Measurements from ENCODE around the gene BTBD6. TPM values are rescaled to one million over a fixed set of nuclear protein-coding genes. Genes with fewer than 3 reads are reported as not detected.

The BTBD6 gene
- polyA plus RNA-seq, 6 donors from 2014 or later = 2.9 to 9.4 (median 6.1) TPM

GRCh38 chr14:105205673-105206208, 42.6 kb upstream of the BTBD6 start:
- peaks cover 0 to 6% (median 2%) of the 10 kb centered on the region in 3 donors for H3K27me3 Mint-ChIP-seq
- no peak overlapping the region for H3K4me3 Mint-ChIP-seq
- no peaks in the 10 kb centered on the region for H3K9me3 Mint-ChIP-seq
- ATAC-seq (ENCODE audit: low read depth in 2 of 2) = no peak
- H3K4me1 Mint-ChIP-seq = peaks cover 7 to 26% (median 17%) of the 10 kb centered on the region in 3 donors
- no peak for DNase-seq
- no peak overlapping the region for H3K27ac Mint-ChIP-seq
- no peaks in the 10 kb centered on the region for H3K36me3 Mint-ChIP-seq

GRCh38 chr14:105206873-105207272, 41.5 kb upstream of the BTBD6 start:
- Mint-ChIP-seq H3K4me1 (peaks cover 3 to 22% (median 13%) of the 10 kb centered on the region in 3 donors), H3K27ac (no peak overlapping the region), H3K9me3 (no peaks in the 10 kb centered on the region), H3K36me3 (no peaks in the 10 kb centered on the region), H3K4me3 (no peak overlapping the region), H3K27me3 (peaks cover 0 to under 1% (median 0%) of the 10 kb centered on the region in 3 donors)
- ATAC-seq (ENCODE audit: low read depth in 2 of 2) (no peak), DNase-seq (no peak)

- H3K4me3 Mint-ChIP-seq = no peak overlapping the region
- ATAC-seq (ENCODE audit: low read depth in 2 of 2) (no peak), DNase-seq (no peak)
- H3K4me1 Mint-ChIP-seq = peaks cover 0 to 16% (median 8%) of the 10 kb centered on the region in 3 donors
- H3K9me3 Mint-ChIP-seq = no peaks in the 10 kb centered on the region
- no peaks in the 10 kb centered on the region for H3K36me3 Mint-ChIP-seq
- H3K27ac Mint-ChIP-seq = no peak overlapping the region
- no peaks in the 10 kb centered on the region for H3K27me3 Mint-ChIP-seq
These were observed 40.9 kb upstream of the BTBD6 start for GRCh38 chr14:105207460-105207901.

- H3K9me3 Mint-ChIP-seq = no peaks in the 10 kb centered on the region
- H3K4me3 Mint-ChIP-seq = peak overlapping the region in 1 of 8 donors; percentile 75
These were observed 40.2 kb upstream of the BTBD6 start for GRCh38 chr14:105207996-105208737.

GRCh38 chr14:105208738-105209075, 39.6 kb upstream of the BTBD6 start:
- Mint-ChIP-seq H3K27ac (peak overlapping the region in 1 of 6 donors; percentile 20), H3K4me3 (peak overlapping the region in 1 of 8 donors; percentile 75), H3K36me3 (no peaks in the 10 kb centered on the region), H3K9me3 (no peaks in the 10 kb centered on the region), H3K4me1 (peaks cover 0 to 15% (median 7%) of the 10 kb centered on the region in 3 donors), H3K27me3 (no peaks in the 10 kb centered on the region)
- DNase-seq = no peak
- ATAC-seq (ENCODE audit: low read depth in 2 of 2) = no peak

More at GRCh38 chr14:105207996-105208737, 40.2 kb upstream of the BTBD6 start:
- peaks cover 0 to 15% (median 7%) of the 10 kb centered on the region in 3 donors for H3K4me1 Mint-ChIP-seq
- H3K27ac Mint-ChIP-seq = peak overlapping the region in 1 of 6 donors; percentile 29
- DNase-seq (no peak), ATAC-seq (ENCODE audit: low read depth in 2 of 2) (no peak)
- no peaks in the 10 kb centered on the region for H3K27me3 Mint-ChIP-seq
- no peaks in the 10 kb centered on the region for H3K36me3 Mint-ChIP-seq

- DNase-seq (no peak), ATAC-seq (ENCODE audit: low read depth in 2 of 2) (no peak)
- Mint-ChIP-seq H3K4me1 (peaks cover 0 to 15% (median 7%) of the 10 kb centered on the region in 3 donors), H3K27ac (peak overlapping the region in 1 of 6 donors; percentile 20), H3K27me3 (no peaks in the 10 kb centered on the region), H3K4me3 (no peak overlapping the region), H3K36me3 (no peaks in the 10 kb centered on the region), H3K9me3 (no peaks in the 10 kb centered on the region)
These were observed 39.2 kb upstream of the BTBD6 start for GRCh38 chr14:105209091-105209490.

GRCh38 chr14:105209646-105210045, 38.7 kb upstream of the BTBD6 start:
- no peak overlapping the region for H3K4me3 Mint-ChIP-seq
- H3K4me1 Mint-ChIP-seq = peaks cover 0 to 9% (median 4%) of the 10 kb centered on the region in 3 donors
- ATAC-seq (ENCODE audit: low read depth in 2 of 2) (no peak), DNase-seq (no peak)
- H3K27me3 Mint-ChIP-seq = no peaks in the 10 kb centered on the region
- H3K36me3 Mint-ChIP-seq = no peaks in the 10 kb centered on the region
- no peaks in the 10 kb centered on the region for H3K9me3 Mint-ChIP-seq
- no peak overlapping the region for H3K27ac Mint-ChIP-seq

- Mint-ChIP-seq H3K9me3 (no peaks in the 10 kb centered on the region), H3K27ac (no peak overlapping the region), H3K4me3 (no peak overlapping the region), H3K4me1 (peaks cover 2 to 13% (median 6%) of the 10 kb centered on the region in 3 donors), H3K36me3 (no peaks in the 10 kb centered on the region), H3K27me3 (no peaks in the 10 kb centered on the region)
- DNase-seq (no peak), ATAC-seq (ENCODE audit: low read depth in 2 of 2) (no peak)
These were observed 37.9 kb upstream of the BTBD6 start for GRCh38 chr14:105210266-105211025.

GRCh38 chr14:105211086-105211757, 37.1 kb upstream of the BTBD6 start:
- H3K27ac Mint-ChIP-seq = no peak overlapping the region
- no peaks in the 10 kb centered on the region for H3K27me3 Mint-ChIP-seq
- DNase-seq (no peak), ATAC-seq (ENCODE audit: low read depth in 2 of 2) (no peak)
- H3K9me3 Mint-ChIP-seq = no peaks in the 10 kb centered on the region
- peaks cover 2 to 13% (median 6%) of the 10 kb centered on the region in 3 donors for H3K4me1 Mint-ChIP-seq
- no peaks in the 10 kb centered on the region for H3K36me3 Mint-ChIP-seq
- peak overlapping the region in 1 of 8 donors; percentile 61 for H3K4me3 Mint-ChIP-seq

- no peaks in the 10 kb centered on the region for H3K36me3 Mint-ChIP-seq
- H3K27ac Mint-ChIP-seq = no peak overlapping the region
- H3K4me1 Mint-ChIP-seq = peaks cover 2 to 13% (median 6%) of the 10 kb centered on the region in 3 donors
- H3K4me3 Mint-ChIP-seq = no peak overlapping the region
- ATAC-seq (ENCODE audit: low read depth in 2 of 2) (no peak), DNase-seq (no peak)
- no peaks in the 10 kb centered on the region for H3K9me3 Mint-ChIP-seq
- H3K27me3 Mint-ChIP-seq = no peaks in the 10 kb centered on the region
These were observed 36.6 kb upstream of the BTBD6 start for GRCh38 chr14:105211758-105212089.

GRCh38 chr14:105212541-105213300, 35.6 kb upstream of the BTBD6 start:
- H3K4me3 Mint-ChIP-seq = no peak overlapping the region
- no peaks in the 10 kb centered on the region for H3K36me3 Mint-ChIP-seq
- H3K27ac Mint-ChIP-seq = peak overlapping the region in 2 of 6 donors; percentile 59 to 71
- DNase-seq (no peak), ATAC-seq (ENCODE audit: low read depth in 2 of 2) (no peak)
- H3K27me3 Mint-ChIP-seq = no peaks in the 10 kb centered on the region
- peaks cover 2 to 13% (median 6%) of the 10 kb centered on the region in 3 donors for H3K4me1 Mint-ChIP-seq
- no peaks in the 10 kb centered on the region for H3K9me3 Mint-ChIP-seq

GRCh38 chr14:105213361-105213760, 35.0 kb upstream of the BTBD6 start:
- Mint-ChIP-seq H3K27ac (peak overlapping the region in 1 of 6 donors; percentile 59), H3K27me3 (no peaks in the 10 kb centered on the region), H3K9me3 (no peaks in the 10 kb centered on the region), H3K4me3 (no peak overlapping the region), H3K36me3 (peaks cover 0 to 3% of the 10 kb centered on the region in 2 donors), H3K4me1 (peaks cover 2 to 13% (median 6%) of the 10 kb centered on the region in 3 donors)
- no peak for DNase-seq
- ATAC-seq (ENCODE audit: low read depth in 2 of 2) = no peak
